ENCODE results near the gene GAS6.

Gene GAS6

GRCh38 chr13:113848020-113848419, 15.9 kb downstream of the GAS6 start:
- H2AFZ ChIP-seq (ENCODE audit: low read depth, low read length, severe bottlenecking) = no peak overlapping the region
- H3K36me3 ChIP-seq (ENCODE audit: low read length) = no peaks in the 10 kb centered on the region
- H3F3A ChIP-seq (ENCODE audit: insufficient read depth) = no peaks in the 10 kb centered on the region
- H4K20me1 ChIP-seq (ENCODE audit: low read depth, low read length) = no peaks in the 10 kb centered on the region
- H3K9me3 ChIP-seq (ENCODE audit: insufficient read depth, low read length) = no peaks in the 10 kb centered on the region
- no peaks in the 10 kb centered on the region for H3K9me2 ChIP-seq (replicated peaks; ENCODE audit: insufficient read depth, low read length)
- no peaks in the 10 kb centered on the region for H3K27me3 ChIP-seq (ENCODE audit: low read length)
- H3K4me2 ChIP-seq (ENCODE audit: low read depth, low read length, poor library complexity, severe bottlenecking) = no peak overlapping the region
- H3K27ac ChIP-seq (ENCODE audit: low read depth, low read length) = no peak overlapping the region
- no peak overlapping the region for H3K4me3 ChIP-seq (ENCODE audit: insufficient read depth, low read length, poor library complexity, severe bottlenecking)
- H3K9ac ChIP-seq (ENCODE audit: low read length) = no peak overlapping the region
- no peaks in the 10 kb centered on the region for H3K79me2 ChIP-seq (ENCODE audit: insufficient read depth, low read length)
- no peak for TF ChIP-seq EZH2phosphoT487 (conservative IDR thresholded peaks at IDR 0.05; ENCODE audit: low read length)
- TF ChIP-seq, protein P1, sequence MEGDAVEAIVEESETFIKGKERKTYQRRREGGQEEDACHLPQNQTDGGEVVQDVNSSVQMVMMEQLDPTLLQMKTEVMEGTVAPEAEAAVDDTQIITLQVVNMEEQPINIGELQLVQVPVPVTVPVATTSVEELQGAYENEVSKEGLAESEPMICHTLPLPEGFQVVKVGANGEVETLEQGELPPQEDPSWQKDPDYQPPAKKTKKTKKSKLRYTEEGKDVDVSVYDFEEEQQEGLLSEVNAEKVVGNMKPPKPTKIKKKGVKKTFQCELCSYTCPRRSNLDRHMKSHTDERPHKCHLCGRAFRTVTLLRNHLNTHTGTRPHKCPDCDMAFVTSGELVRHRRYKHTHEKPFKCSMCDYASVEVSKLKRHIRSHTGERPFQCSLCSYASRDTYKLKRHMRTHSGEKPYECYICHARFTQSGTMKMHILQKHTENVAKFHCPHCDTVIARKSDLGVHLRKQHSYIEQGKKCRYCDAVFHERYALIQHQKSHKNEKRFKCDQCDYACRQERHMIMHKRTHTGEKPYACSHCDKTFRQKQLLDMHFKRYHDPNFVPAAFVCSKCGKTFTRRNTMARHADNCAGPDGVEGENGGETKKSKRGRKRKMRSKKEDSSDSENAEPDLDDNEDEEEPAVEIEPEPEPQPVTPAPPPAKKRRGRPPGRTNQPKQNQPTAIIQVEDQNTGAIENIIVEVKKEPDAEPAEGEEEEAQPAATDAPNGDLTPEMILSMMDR (IDR thresholded peaks at IDR 0.05; ENCODE audit: insufficient read depth, low read length, poor library complexity, severe bottlenecking) = no peak

DNA sequence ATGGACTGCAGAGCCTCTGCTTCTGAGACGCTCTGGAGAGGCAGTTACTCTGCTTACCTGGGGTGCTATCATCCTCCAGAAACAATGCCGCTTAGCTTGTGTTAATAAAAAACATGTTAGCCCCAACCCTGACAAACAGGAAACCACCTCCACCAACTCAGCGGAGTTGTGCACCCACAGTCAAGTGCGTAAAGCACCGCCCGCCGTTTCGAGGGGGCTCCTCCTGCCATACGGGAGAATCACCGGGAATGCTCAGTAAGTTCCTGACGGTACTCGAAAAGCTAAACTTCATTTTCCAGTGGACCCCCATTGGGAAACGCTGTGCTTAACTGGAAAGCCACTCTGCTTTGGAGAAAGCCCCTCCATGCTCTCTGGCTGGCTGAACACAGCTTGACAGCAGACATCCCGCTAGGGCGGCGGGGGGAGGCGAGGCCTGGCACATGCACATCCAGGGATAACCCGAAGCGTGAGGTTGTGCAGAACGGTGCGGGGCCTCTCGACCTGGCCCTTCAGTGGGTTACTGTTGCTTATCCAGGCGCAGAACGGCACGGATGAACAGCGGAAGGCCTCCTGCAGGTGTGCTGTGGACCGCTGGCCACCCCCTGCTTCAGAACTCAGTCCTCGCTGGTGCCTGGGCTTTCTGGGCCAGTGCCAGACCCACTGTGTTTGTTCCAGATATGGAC, 17.1 kb downstream of the GAS6 start:
- no peak overlapping the region for H3K4me3 ChIP-seq (ENCODE audit: insufficient read depth, low read length, poor library complexity, severe bottlenecking)
- H3K79me2 ChIP-seq (ENCODE audit: insufficient read depth, low read length) = no peaks in the 10 kb centered on the region
- no peaks in the 10 kb centered on the region for H3K36me3 ChIP-seq (ENCODE audit: low read length)
- no peaks in the 10 kb centered on the region for H3F3A ChIP-seq (ENCODE audit: insufficient read depth)
- no peaks in the 10 kb centered on the region for H4K20me1 ChIP-seq (ENCODE audit: low read depth, low read length)
- H3K9me2 ChIP-seq (replicated peaks; ENCODE audit: insufficient read depth, low read length) = no peaks in the 10 kb centered on the region
- TF ChIP-seq, protein P1 (IDR thresholded peaks at IDR 0.05; ENCODE audit: insufficient read depth, low read length, poor library complexity, severe bottlenecking) = no peak
- no peak for TF ChIP-seq EZH2phosphoT487 (conservative IDR thresholded peaks at IDR 0.05; ENCODE audit: low read length)
- no peak overlapping the region for H3K4me2 ChIP-seq (ENCODE audit: low read depth, low read length, poor library complexity, severe bottlenecking)
- H3K9ac ChIP-seq (ENCODE audit: low read length) = no peak overlapping the region
- no peak overlapping the region for H3K27ac ChIP-seq (ENCODE audit: low read depth, low read length)
- no peaks in the 10 kb centered on the region for H3K9me3 ChIP-seq (ENCODE audit: insufficient read depth, low read length)
- no peaks in the 10 kb centered on the region for H3K27me3 ChIP-seq (ENCODE audit: low read length)
- no peak overlapping the region for H2AFZ ChIP-seq (ENCODE audit: low read depth, low read length, severe bottlenecking)

GRCh38 chr13:113845723-113846635, 17.9 kb downstream of the GAS6 start:
- Histone ChIP-seq H3K79me2 (ENCODE audit: insufficient read depth, low read length) (no peaks in the 10 kb centered on the region), H3K36me3 (ENCODE audit: low read length) (no peaks in the 10 kb centered on the region), H3K27ac (ENCODE audit: low read depth, low read length) (no peak overlapping the region), H3F3A (ENCODE audit: insufficient read depth) (no peaks in the 10 kb centered on the region), H4K20me1 (ENCODE audit: low read depth, low read length) (no peaks in the 10 kb centered on the region), H3K9me2 (replicated peaks; ENCODE audit: insufficient read depth, low read length) (no peaks in the 10 kb centered on the region), H3K27me3 (ENCODE audit: low read length) (no peaks in the 10 kb centered on the region), H3K9me3 (ENCODE audit: insufficient read depth, low read length) (no peaks in the 10 kb centered on the region), H3K9ac (ENCODE audit: low read length) (no peak overlapping the region), H3K4me2 (ENCODE audit: low read depth, low read length, poor library complexity, severe bottlenecking) (no peak overlapping the region), H3K4me3 (ENCODE audit: insufficient read depth, low read length, poor library complexity, severe bottlenecking) (no peak overlapping the region), H2AFZ (ENCODE audit: low read depth, low read length, severe bottlenecking) (no peak overlapping the region)
- TF ChIP-seq, protein P1 (IDR thresholded peaks at IDR 0.05; ENCODE audit: insufficient read depth, low read length, poor library complexity, severe bottlenecking) = no peak
- TF ChIP-seq EZH2phosphoT487 (conservative IDR thresholded peaks at IDR 0.05; ENCODE audit: low read length) = no peak

Measured in SU-DHL-6 (cell line).